HCT116 (cell line): ENCODE data around the gene MEGF6. TPM values are rescaled to one million over a fixed set of nuclear protein-coding genes. Genes with fewer than 3 reads are reported as not detected.

Experiments used
- ATAC-seq: fragments of 200-7000 bp; cut with Tn5 transposase; 2 replicates; pipeline ENCODE4 v1.9.1; 2020; ENCODE audit warnings: mild to moderate bottlenecking, moderate library complexity
- BruUV-seq: library from RNA; stranded (reverse); fragments of 400-500 nt; replicated peaks from 2 replicates; lab custom pipeline; 2021; lab: Mats Ljungman, UMichigan
- CTCF ChIA-PET: fragments of 300-600 bp; sonication (Branson Sonifier 250); formaldehyde crosslinking; loops from one replicate; lab custom pipeline; 2021; ENCODE audit warnings: antibody characterized with exemption; lab: Charles Lee
- POLR2A ChIA-PET: fragments of 300-600, 350-600 bp; sonication (Branson Sonifier 250); formaldehyde crosslinking; loops from one replicate; lab custom pipeline; 2021; ENCODE audit warnings: antibody characterized with exemption; lab: Charles Lee
- RAD21 ChIA-PET, 2 experiments: fragments of 300-600 bp; sonication (Branson Sonifier 250); formaldehyde crosslinking; loops; one replicate each; lab custom pipeline; 2023; ENCODE audit warnings: low total read pairs in 2 of 2; ENCODE audit not compliant: uncharacterized antibody in 2 of 2, unreplicated experiment in 2 of 2, low non-redundant PET in 1 of 2; lab: Charles Lee
- DNase-seq: peaks from one replicate; pipeline ENCODE4 v3.0.0-alpha.2; 2010; ENCODE audit warnings: low read depth, low spot score
- H2AFZ ChIP-seq: fragments of 200-600 bp; shearing (Covaris generic), sonication (generic); 2 replicates; pipeline ENCODE4 v1.6.1; 2017; ENCODE audit warnings: low read depth, mixed run types, mixed read lengths, antibody characterized with exemption, low read length; ENCODE audit not compliant: poor library complexity, severe bottlenecking
- H3K27ac ChIP-seq: 2 replicates; pipeline ENCODE4 v1.5.1; 2012; ENCODE audit warnings: low read depth, low read length
- H3K27me3 ChIP-seq: fragments of 200-600 bp; sonication (generic); 2 replicates; pipeline ENCODE4 v1.6.1; 2016; ENCODE audit warnings: mixed run types, low read length, mixed read lengths; ENCODE audit not compliant: insufficient read depth
- H3K36me3 ChIP-seq, 2 experiments: fragments of 200-500 bp in 1 of 2; fragments of 200-600 bp in 1 of 2; sonication (Bioruptor generic) in 1 of 2; sonication (generic) in 1 of 2; 2 replicates each; pipeline versions ENCODE4 v1.5.1 to v1.6.1; 2014 to 2016; ENCODE audit warnings: low read length in 2 of 2, inconsistent platforms in 1 of 2, mixed read lengths in 1 of 2, mixed run types in 1 of 2; ENCODE audit not compliant: insufficient read depth in 2 of 2, control insufficient read depth in 1 of 2
- H3K4me1 ChIP-seq, 2 experiments: fragments of 200-600 bp in 1 of 2; sonication (generic) in 1 of 2; 2 replicates each; pipeline versions ENCODE4 v1.5.1 to v1.6.1; 2012 to 2017; ENCODE audit warnings: low read length in 2 of 2, inconsistent platforms in 1 of 2, mild to moderate bottlenecking in 1 of 2, mixed read lengths in 1 of 2, mixed run types in 1 of 2, moderate library complexity in 1 of 2; ENCODE audit not compliant: insufficient read depth in 2 of 2, control insufficient read depth in 1 of 2
- H3K4me2 ChIP-seq: fragments of 200-600 bp; sonication (generic); 2 replicates; pipeline ENCODE4 v1.6.1; 2017; ENCODE audit warnings: mixed run types, low read length, mixed read lengths
- H3K4me3 ChIP-seq, 2 experiments: fragments of 200-600 bp in 1 of 2; sonication (generic) in 1 of 2; replicated peaks in 1 of 2; 2 replicates each; pipeline ENCODE4 v1.5.1; 2011 to 2016; ENCODE audit warnings: low read length in 2 of 2, control low read depth in 1 of 2, low read depth in 1 of 2, mild to moderate bottlenecking in 1 of 2, mixed read lengths in 1 of 2, mixed run types in 1 of 2
- H3K79me2 ChIP-seq: fragments of 200-600 bp; sonication (generic); 2 replicates; pipeline ENCODE4 v1.6.1; 2017; ENCODE audit warnings: mild to moderate bottlenecking, mixed run types, low read length, moderate library complexity, mixed read lengths; ENCODE audit not compliant: insufficient read depth
- H3K9ac ChIP-seq: fragments of 200-600 bp; sonication (generic); 2 replicates; pipeline ENCODE4 v1.6.1; 2016; ENCODE audit warnings: low read length, mixed read lengths
- H3K9me2 ChIP-seq: fragments of 200-600 bp; sonication (generic), shearing (Covaris generic); 2 replicates; pipeline ENCODE4 v1.6.1; 2017; ENCODE audit warnings: mixed run types, mild to moderate bottlenecking, moderate library complexity; ENCODE audit not compliant: insufficient read depth
- H3K9me3 ChIP-seq, 2 experiments: fragments of 200-500 bp in 1 of 2; fragments of 200-600 bp in 1 of 2; sonication (Bioruptor generic) in 1 of 2; sonication (generic) in 1 of 2; 2 replicates each; pipeline ENCODE4 v1.6.1; 2014 to 2017; ENCODE audit warnings: low read length in 2 of 2, mixed read lengths in 2 of 2, inconsistent platforms in 1 of 2, low read depth in 1 of 2, mild to moderate bottlenecking in 1 of 2, mixed run types in 1 of 2, moderate library complexity in 1 of 2; ENCODE audit not compliant: control insufficient read depth in 1 of 2, insufficient read depth in 1 of 2
- H4K20me1 ChIP-seq: fragments of 200-600 bp; sonication (generic), shearing (Covaris generic); 2 replicates; pipeline ENCODE4 v1.6.1; 2017; ENCODE audit warnings: mixed run types, mild to moderate bottlenecking, moderate library complexity; ENCODE audit not compliant: insufficient read depth
- CBX3 ChIP-seq: IDR thresholded peaks from 2 replicates; pipeline ENCODE4 v1.6.1; 2012; ENCODE audit warnings: low read depth
- EGR1 ChIP-seq: IDR thresholded peaks from 2 replicates; pipeline ENCODE4 v1.6.1; 2012; ENCODE audit warnings: low read depth
- ELF1 ChIP-seq: IDR thresholded peaks from 2 replicates; pipeline ENCODE4 v1.6.1; 2012; ENCODE audit warnings: low read depth, borderline replicate concordance
- EZH2phosphoT487 ChIP-seq: fragments of 200-600 bp; IDR thresholded peaks from 2 replicates; pipeline ENCODE4 v1.6.1; 2018; ENCODE audit warnings: antibody characterized with exemption, borderline replicate concordance
- POLR2A ChIP-seq: IDR thresholded peaks from 2 replicates; pipeline ENCODE4 v1.7.0; 2011; ENCODE audit warnings: borderline replicate concordance; ENCODE audit not compliant: insufficient read depth, insufficient read length; ENCODE audit errors: extremely low read depth
- POLR2AphosphoS5 ChIP-seq: IDR thresholded peaks from 2 replicates; pipeline ENCODE4 v1.6.1; 2011; ENCODE audit warnings: mild to moderate bottlenecking, low read depth, low read length, moderate library complexity
- RAD21 ChIP-seq: IDR thresholded peaks from 2 replicates; pipeline ENCODE4 v1.6.1; 2012; ENCODE audit warnings: low read depth, mild to moderate bottlenecking
- REST ChIP-seq: IDR thresholded peaks from 2 replicates; pipeline ENCODE4 v1.6.1; 2012; ENCODE audit warnings: low read depth
- SP1 ChIP-seq: IDR thresholded peaks from 2 replicates; pipeline ENCODE4 v1.6.1; 2012; ENCODE audit warnings: low read depth
- TCF7L2 ChIP-seq: IDR thresholded peaks from 2 replicates; pipeline ENCODE4 v1.7.0; 2011; ENCODE audit warnings: borderline replicate concordance, inconsistent platforms; ENCODE audit not compliant: insufficient read depth, insufficient read length; ENCODE audit errors: extremely low read depth
- YY1 ChIP-seq: IDR thresholded peaks from 2 replicates; pipeline ENCODE4 v1.6.1; 2011; ENCODE audit warnings: low read length, low read depth, moderate library complexity, mild to moderate bottlenecking; ENCODE audit not compliant: insufficient replicate concordance; ENCODE audit errors: extremely low read depth
- ZBTB33 ChIP-seq: IDR thresholded peaks from 2 replicates; pipeline ENCODE4 v1.6.1; 2011; ENCODE audit warnings: mild to moderate bottlenecking, low read length, moderate library complexity; ENCODE audit not compliant: insufficient replicate concordance; ENCODE audit errors: extremely low read depth
- ZNF274 ChIP-seq: fragments of 200-500 bp; sonication (Bioruptor generic); IDR thresholded peaks from 2 replicates; pipeline ENCODE4 v1.6.1; 2014; ENCODE audit warnings: mild to moderate bottlenecking, low read depth, low read length, inconsistent platforms
- intact Hi-C: fragments of 100-400 bp; cut with micrococcal nuclease; formaldehyde crosslinking; loops from 2 replicates; pipeline ENCODE4 v1.10.0; 2022
- total RNA-seq: library from RNA; stranded (reverse); gene quantifications from one replicate; pipeline ENCODE4 v1.2.1, GENCODE V29; 2021; ENCODE audit not compliant: unreplicated experiment

The MEGF6 gene
- total RNA-seq, 1 experiment from 2014 or later: 47.6 TPM

- H3K9ac ChIP-seq: peak overlapping the region; percentile 61
- intact Hi-C loops: loop anchor here (2.0 kb wide), 1 partner anchor 20 kb away; no protein-coding TSS in a partner anchor
Observed at GRCh38 chr1:3510136-3510955, 101.0 kb downstream of the MEGF6 start.

GRCh38 chr1:3509721-3510120 lies 101.6 kb downstream of the MEGF6 start:
- H3K9me3 ChIP-seq: no peaks in the 10 kb centered on the region
- DNase-seq (no peak), ATAC-seq (peak; percentile 34; the same call in 1 of the 2 replicates)
- CTCF ChIA-PET: no interaction called here
- POLR2A ChIA-PET: no interaction called here
- no peaks in the 10 kb centered on the region for H4K20me1 ChIP-seq
- no peaks in the 10 kb centered on the region for H3K36me3 ChIP-seq
- H2AFZ ChIP-seq: no peak overlapping the region
- H3K4me1 ChIP-seq: peaks cover 15 to 61% of the 10 kb centered on the region in 2 experiments
- H3K9me2 ChIP-seq: no peaks in the 10 kb centered on the region
- H3K27ac ChIP-seq: peak overlapping the region; percentile 50
- no peaks in the 10 kb centered on the region for H3K27me3 ChIP-seq
- BruUV-seq: no TSS peak
- H3K79me2 ChIP-seq: no peaks in the 10 kb centered on the region
- H3K4me3 ChIP-seq: peak overlapping the region in 1 of 2 experiments; percentile 41; a peak in 2 of 4 replicates
- intact Hi-C loops: loop anchor here (2.0 kb wide), 1 partner anchor 21 kb away; no protein-coding TSS in a partner anchor
- peak overlapping the region; percentile 61 for H3K9ac ChIP-seq
- H3K4me2 ChIP-seq: peak overlapping the region; percentile 78
- RAD21 ChIA-PET: no interaction called here
- TF ChIP-seq REST (no peak), SP1 (no peak), YY1 (no peak), POLR2A (no peak), ELF1 (no peak), EGR1 (no peak), ZBTB33 (no peak), EZH2phosphoT487 (no peak), RAD21 (no peak), ZNF274 (no peak), TCF7L2 (no peak), CBX3 (no peak)

More at GRCh38 chr1:3510136-3510955, 101.0 kb downstream of the MEGF6 start:
- DNase-seq (peak; percentile 37), ATAC-seq (peak; percentile 73)
- peak overlapping the region; percentile 50 for H3K27ac ChIP-seq
- H3K27me3 ChIP-seq: no peaks in the 10 kb centered on the region
- ChIA-PET CTCF (no interaction called here), RAD21 (no interaction called here), POLR2A (no interaction called here)
- no peaks in the 10 kb centered on the region for H3K79me2 ChIP-seq
- TF ChIP-seq POLR2AphosphoS5 (peak; percentile 29; the same call in 1 of the 2 replicates), RAD21 (no peak), EZH2phosphoT487 (no peak)
- no peaks in the 10 kb centered on the region for H4K20me1 ChIP-seq
- H3K4me3 ChIP-seq: peak overlapping the region in 1 of 2 experiments; percentile 41; a peak in 2 of 4 replicates
- H3K36me3 ChIP-seq: no peaks in the 10 kb centered on the region
- no peaks in the 10 kb centered on the region for H3K9me3 ChIP-seq
- no peaks in the 10 kb centered on the region for H3K9me2 ChIP-seq
- H2AFZ ChIP-seq: no peak overlapping the region
- peaks cover 15 to 55% of the 10 kb centered on the region in 2 experiments for H3K4me1 ChIP-seq
- H3K4me2 ChIP-seq: peak overlapping the region; percentile 78
- BruUV-seq: no TSS peak
